AG10803 (cell line): ENCODE data around the gene WFDC1.

Experiments used
- DNase-seq: peaks from one replicate; pipeline ENCODE4 v3.0.0; 2010; ENCODE audit warnings: low read depth
- H3K4me3 ChIP-seq: 2 replicates; pipeline ENCODE4 v1.5.1; 2011; ENCODE audit warnings: mild to moderate bottlenecking, low read length, control low read depth
- CTCF ChIP-seq: conservative IDR thresholded peaks from 2 replicates; pipeline ENCODE4 v1.5.1; 2011; ENCODE audit warnings: mild to moderate bottlenecking, low read length, control low read depth, inconsistent platforms

The WFDC1 gene

GRCh38 chr16:84312783-84313382 lies 18.2 kb downstream of the WFDC1 start:
- H3K4me3 ChIP-seq: no peak overlapping the region
- TF ChIP-seq CTCF: no peak
- DNase-seq: no peak

- no peak for TF ChIP-seq CTCF
- no peak for DNase-seq
- no peak overlapping the region for H3K4me3 ChIP-seq
Observed at GRCh38 chr16:84313921-84314320, 19.2 kb downstream of the WFDC1 start.

GRCh38 chr16:84314373-84314772 lies 19.7 kb downstream of the WFDC1 start:
- no peak overlapping the region for H3K4me3 ChIP-seq
- DNase-seq: no peak
- TF ChIP-seq CTCF: no peak

- DNase-seq: no peak
- no peak overlapping the region for H3K4me3 ChIP-seq
- no peak for TF ChIP-seq CTCF
Observed at GRCh38 chr16:84314814-84315213, 20.1 kb downstream of the WFDC1 start.

- DNase-seq: peak; percentile 22
- no peak for TF ChIP-seq CTCF
- no peak overlapping the region for H3K4me3 ChIP-seq
Observed at GRCh38 chr16:84315422-84315821, 20.7 kb downstream of the WFDC1 start.

GRCh38 chr16:84318091-84318975 lies 23.7 kb downstream of the WFDC1 start:
- no peak for TF ChIP-seq CTCF
- no peak overlapping the region for H3K4me3 ChIP-seq
- no peak for DNase-seq

GRCh38 chr16:84319146-84319760 lies 24.6 kb downstream of the WFDC1 start:
- no peak for DNase-seq
- TF ChIP-seq CTCF: no peak
- no peak overlapping the region for H3K4me3 ChIP-seq
